Esophagus muscularis mucosa (tissue), 4 donors: ENCODE data around the gene STAT4. TPM values are rescaled to one million over a fixed set of nuclear protein-coding genes. Genes with fewer than 3 reads are reported as not detected.
"Not testable (repeated sequence)": the region's sequence is repeated elsewhere in the genome, so short reads cannot be mapped to it uniquely, and the experiment has no call there.

ENCODE experiments used
- DNase-seq: peaks from one replicate; pipeline ENCODE4 v3.0.0-alpha.2; 2017; ENCODE audit errors: extremely low spot score
- H3K27ac ChIP-seq, 4 donors: fragments of 200-600 bp; sonication (generic); replicated peaks in 1 of 4; 1 replicate in 3 of 4; 2 replicates in 1 of 4; pipeline ENCODE4 v1.5.1; 2016 to 2019; ENCODE audit warnings: mild to moderate bottlenecking in 1 of 4
- H3K27me3 ChIP-seq, 4 donors: fragments of 200-600 bp; sonication (generic); one replicate each; pipeline versions ENCODE4 v1.5.1 to v1.6.0; 2016 to 2019
- H3K36me3 ChIP-seq, 4 donors: fragments of 200-600 bp; sonication (generic); one replicate each; pipeline ENCODE4 v1.5.1; 2016 to 2019
- H3K4me1 ChIP-seq, 4 donors: fragments of 200-600 bp; sonication (generic); one replicate each; pipeline ENCODE4 v1.5.1; 2016 to 2019
- H3K4me3 ChIP-seq, 4 donors: fragments of 200-600 bp; sonication (generic); 1 replicate in 2 of 4; 2 replicates in 2 of 4; pipeline ENCODE4 v1.5.1; 2016 to 2019; ENCODE audit warnings: mild to moderate bottlenecking in 4 of 4, moderate library complexity in 1 of 4
- H3K9me3 ChIP-seq, 4 donors: fragments of 200-600 bp; sonication (generic); 1 replicate in 3 of 4; 2 replicates in 1 of 4; pipeline ENCODE4 v1.5.1; 2016 to 2019
- EP300 ChIP-seq: sonication (generic); formaldehyde crosslinking; IDR thresholded peaks from one replicate; pipeline ENCODE4 v1.6.1; 2017; ENCODE audit warnings: antibody characterized with exemption
- POLR2A ChIP-seq: fragments of 450-650 bp; IDR thresholded peaks from one replicate; pipeline ENCODE4 v1.6.1; 2017; ENCODE audit warnings: antibody characterized with exemption, moderate library complexity, mild to moderate bottlenecking, low read depth
- POLR2AphosphoS5 ChIP-seq, 2 donors: sonication (generic); formaldehyde crosslinking; IDR thresholded peaks; one replicate each; pipeline ENCODE4 v1.6.1; 2017; ENCODE audit warnings: antibody characterized with exemption in 2 of 2
- WGBS: methylation state at CpG from one replicate; pipeline ENCODE4 v1.1.5; 2018; 5-methylcytosine and 5-hydroxymethylcytosine counted together
- intact Hi-C: fragments of 100-400 bp; cut with DNase I; formaldehyde crosslinking; loops from one replicate; pipeline ENCODE4 v1.15.1; 2023
- total RNA-seq, 4 donors: library from RNA; depleted of rRNA; stranded (reverse); fragments of >200 nt; gene quantifications; one replicate each; pipeline versions ENCODE4 v1.1.0 to v1.2.1, GENCODE V29; 2016
- TF ChIP-seq, protein P1 (sequence below), 3 experiments: fragments of 200-600 bp in 2 of 3; fragments of 450-650 bp in 1 of 3; sonication (generic) in 2 of 3; IDR thresholded peaks; one replicate each; pipeline ENCODE4 v1.5.1; 2017 to 2019; ENCODE audit warnings: antibody characterized with exemption in 3 of 3, mild to moderate bottlenecking in 2 of 3, moderate library complexity in 1 of 3

The STAT4 gene
- total RNA-seq, 4 donors from 2014 or later, result 0.26 to 5.4 (median 2.4) TPM

DNA sequence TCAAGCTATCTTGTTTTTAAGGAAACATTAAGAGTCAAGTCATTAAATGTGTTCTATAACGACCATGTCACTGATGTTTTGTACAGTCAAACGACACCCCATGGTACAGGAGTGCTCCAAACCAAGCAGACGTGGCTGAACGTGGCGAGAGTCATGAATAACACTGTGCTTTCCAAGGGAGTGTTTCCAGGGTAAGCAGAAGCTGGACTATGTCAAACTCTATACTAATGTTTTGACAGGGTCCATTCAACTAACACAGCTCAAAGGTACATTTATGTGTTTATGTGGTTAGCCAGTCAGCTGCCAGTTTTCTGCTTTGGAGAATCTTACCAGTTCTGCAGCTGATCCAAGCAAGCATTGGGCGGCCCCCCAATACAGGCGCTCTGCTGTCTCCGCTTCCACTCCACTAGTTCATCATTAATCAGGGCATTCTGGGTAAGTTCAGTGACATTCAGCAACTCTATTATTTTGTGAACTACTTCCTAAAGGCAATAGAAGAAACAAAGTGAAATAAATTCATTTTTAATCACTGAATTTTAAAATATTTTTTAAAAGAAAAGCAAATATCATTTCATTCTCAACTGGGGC is 153.2 kb downstream of the STAT4 start:
- peaks cover 68 to 100% (median 83%) of the 10 kb centered on the region in 4 donors for H3K36me3 ChIP-seq
- TF ChIP-seq POLR2AphosphoS5 (IDR thresholded peaks at IDR 0.05), result peak; percentile 33 to 42
- TF ChIP-seq, protein P1, sequence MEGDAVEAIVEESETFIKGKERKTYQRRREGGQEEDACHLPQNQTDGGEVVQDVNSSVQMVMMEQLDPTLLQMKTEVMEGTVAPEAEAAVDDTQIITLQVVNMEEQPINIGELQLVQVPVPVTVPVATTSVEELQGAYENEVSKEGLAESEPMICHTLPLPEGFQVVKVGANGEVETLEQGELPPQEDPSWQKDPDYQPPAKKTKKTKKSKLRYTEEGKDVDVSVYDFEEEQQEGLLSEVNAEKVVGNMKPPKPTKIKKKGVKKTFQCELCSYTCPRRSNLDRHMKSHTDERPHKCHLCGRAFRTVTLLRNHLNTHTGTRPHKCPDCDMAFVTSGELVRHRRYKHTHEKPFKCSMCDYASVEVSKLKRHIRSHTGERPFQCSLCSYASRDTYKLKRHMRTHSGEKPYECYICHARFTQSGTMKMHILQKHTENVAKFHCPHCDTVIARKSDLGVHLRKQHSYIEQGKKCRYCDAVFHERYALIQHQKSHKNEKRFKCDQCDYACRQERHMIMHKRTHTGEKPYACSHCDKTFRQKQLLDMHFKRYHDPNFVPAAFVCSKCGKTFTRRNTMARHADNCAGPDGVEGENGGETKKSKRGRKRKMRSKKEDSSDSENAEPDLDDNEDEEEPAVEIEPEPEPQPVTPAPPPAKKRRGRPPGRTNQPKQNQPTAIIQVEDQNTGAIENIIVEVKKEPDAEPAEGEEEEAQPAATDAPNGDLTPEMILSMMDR (IDR thresholded peaks at IDR 0.05), result no peak
- H3K27ac ChIP-seq, result peak overlapping the region in 1 of 4 donors; percentile 11
- WGBS, result 31% methylated on average over 8 of the region's 8 CpGs
- no peak overlapping the region for H3K4me3 ChIP-seq
- H3K9me3 ChIP-seq, result no peaks in the 10 kb centered on the region
- no peak for DNase-seq
- no peaks in the 10 kb centered on the region for H3K27me3 ChIP-seq
- peaks cover 0 to 15% (median 8%) of the 10 kb centered on the region in 4 donors for H3K4me1 ChIP-seq
- intact Hi-C loops, result no loop called here

DNA sequence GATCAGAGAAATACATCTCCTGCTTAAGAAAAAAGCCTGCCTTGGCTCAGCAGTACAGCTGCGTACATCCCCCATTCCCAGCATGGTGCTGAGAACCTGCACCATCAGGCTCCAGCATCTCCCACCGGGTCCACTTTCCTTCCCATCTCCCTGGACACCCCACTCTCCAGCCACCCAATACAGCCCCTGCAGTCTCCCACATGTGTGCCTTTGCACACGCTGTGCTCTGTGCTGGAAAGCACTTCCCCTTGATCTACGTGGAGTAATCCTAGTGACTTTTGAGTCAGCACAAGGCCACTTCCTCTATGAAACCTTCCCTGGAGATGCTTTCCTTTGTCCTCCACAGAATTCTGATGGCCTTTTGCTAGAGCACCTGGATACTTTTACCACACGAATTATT is 153.8 kb downstream of the STAT4 start:
- H3K4me1 ChIP-seq, result peaks cover 0 to 15% (median 8%) of the 10 kb centered on the region in 4 donors
- DNase-seq, result no peak

DNA sequence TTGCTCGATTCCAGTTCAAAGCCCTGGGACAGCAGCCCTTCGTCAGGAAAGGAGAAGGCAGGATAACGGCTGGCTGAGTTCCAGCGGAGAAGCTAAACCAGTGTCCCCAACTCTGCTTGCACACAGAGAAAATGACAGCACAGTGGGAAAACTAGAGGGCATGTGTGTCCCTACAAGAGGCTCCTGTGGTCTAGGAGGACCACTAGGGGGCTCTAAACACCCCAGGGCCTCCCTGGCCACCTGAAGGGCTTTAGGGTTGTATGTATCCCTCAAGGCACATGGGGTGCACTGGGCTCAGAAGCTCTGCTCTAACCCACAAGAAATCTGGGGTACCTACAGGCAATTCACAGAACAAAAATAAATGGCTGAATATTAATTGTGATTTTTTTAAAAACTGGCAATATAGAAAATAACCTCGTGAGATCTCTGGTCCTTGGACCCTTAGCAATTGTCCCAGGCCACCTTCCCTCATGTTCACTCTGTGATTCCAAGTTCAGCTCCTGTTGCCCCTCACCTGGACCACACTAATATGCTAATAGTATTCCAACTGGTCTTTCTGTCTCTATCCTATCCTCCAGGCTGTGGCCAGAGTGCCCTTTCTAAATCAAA is 154.4 kb downstream of the STAT4 start:
- no peak for DNase-seq
- no peaks in the 10 kb centered on the region for H3K9me3 ChIP-seq
- no peaks in the 10 kb centered on the region for H3K27me3 ChIP-seq
- WGBS, result 93% methylated on average over 5 of the region's 5 CpGs
- H3K4me3 ChIP-seq, result no peak overlapping the region
- intact Hi-C loops, result no loop called here
- peaks cover 64 to 100% (median 82%) of the 10 kb centered on the region in 4 donors for H3K36me3 ChIP-seq
- TF ChIP-seq POLR2AphosphoS5 (IDR thresholded peaks at IDR 0.05), result no peak
- TF ChIP-seq, protein P1 (IDR thresholded peaks at IDR 0.05), result peak in 2 of 3 experiments; percentile 32 to 54
- no peak overlapping the region for H3K27ac ChIP-seq
- H3K4me1 ChIP-seq, result peaks cover 0 to 15% (median 8%) of the 10 kb centered on the region in 4 donors

More for the DNA sequence above, 153.8 kb downstream of the STAT4 start:
- WGBS, result 81% methylated on average over 5 of the region's 5 CpGs
- Histone ChIP-seq H3K27me3 (no peaks in the 10 kb centered on the region), H3K9me3 (no peaks in the 10 kb centered on the region), H3K27ac (peak overlapping the region in 1 of 4 donors; percentile 11), H3K36me3 (peaks cover 61 to 100% (median 82%) of the 10 kb centered on the region in 4 donors), H3K4me3 (no peak overlapping the region)
- intact Hi-C loops, result no loop called here
- TF ChIP-seq POLR2A (no peak), POLR2AphosphoS5 (IDR thresholded peaks at IDR 0.05) (no peak), EP300 (no peak)
- TF ChIP-seq, protein P1 (IDR thresholded peaks at IDR 0.05), result no peak

DNA sequence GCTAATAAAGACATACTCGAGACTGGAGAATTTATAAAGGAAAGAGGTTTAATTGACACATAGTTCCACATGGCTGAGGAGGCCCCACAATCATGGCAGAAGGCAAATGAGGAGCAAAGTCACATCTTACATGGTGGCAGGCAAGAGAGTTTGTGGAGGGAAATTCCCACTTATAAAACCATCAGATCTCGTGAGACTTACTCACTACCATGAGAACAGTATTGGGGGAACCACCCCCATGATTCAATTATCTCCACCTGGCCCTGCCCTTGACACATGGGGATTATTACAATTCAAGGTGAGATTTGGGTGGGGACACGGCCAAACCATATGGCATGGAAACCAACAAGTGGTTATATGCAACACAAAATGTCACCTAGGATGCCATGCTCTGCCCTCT is 155.5 kb downstream of the STAT4 start:
- intact Hi-C loops, H3K9me3 ChIP-seq, H3K4me3 ChIP-seq: not testable (repeated sequence)

DNA sequence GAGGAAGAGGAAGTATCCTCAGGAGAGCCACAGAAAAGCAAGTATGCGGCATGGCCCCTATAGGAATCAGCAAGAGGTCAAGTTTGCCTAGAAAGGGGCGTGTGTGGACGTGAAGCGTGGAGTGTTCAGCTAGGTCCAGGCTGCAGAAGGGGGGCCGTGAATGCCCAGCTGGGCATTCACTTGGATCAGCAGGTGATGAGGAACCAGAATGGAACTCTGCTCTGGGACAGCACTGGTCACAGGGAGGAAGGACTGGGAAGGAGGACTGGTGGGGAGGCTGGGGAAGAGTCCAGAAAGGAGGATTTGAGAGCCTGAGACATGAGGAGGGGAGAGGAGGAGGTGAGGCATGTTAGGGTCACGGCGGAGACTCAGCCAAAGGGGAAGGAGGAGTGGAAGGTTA is 156.6 kb downstream of the STAT4 start:
- intact Hi-C loops, result no loop called here

More for the DNA sequence above, 155.5 kb downstream of the STAT4 start:
- not testable (repeated sequence) for H3K27ac ChIP-seq, H3K27me3 ChIP-seq, DNase-seq
- 70% methylated on average over 3 of the region's 3 CpGs for WGBS
- Histone ChIP-seq H3K4me1 (peaks cover 0 to 15% (median 8%) of the 10 kb centered on the region in 4 donors), H3K36me3 (peaks cover 70 to 100% (median 84%) of the 10 kb centered on the region in 4 donors)

More for the DNA sequence above, 156.6 kb downstream of the STAT4 start:
- no peaks in the 10 kb centered on the region for H3K27me3 ChIP-seq
- H3K4me1 ChIP-seq, result peaks cover 0 to 15% (median 8%) of the 10 kb centered on the region in 4 donors
- WGBS, result 90% methylated on average over 7 of the region's 7 CpGs
- peaks cover 69 to 100% (median 86%) of the 10 kb centered on the region in 4 donors for H3K36me3 ChIP-seq
- DNase-seq, result no peak
- H3K9me3 ChIP-seq, result no peaks in the 10 kb centered on the region
- TF ChIP-seq, protein P1 (IDR thresholded peaks at IDR 0.05), result no peak
- no peak for TF ChIP-seq POLR2AphosphoS5 (IDR thresholded peaks at IDR 0.05)
- no peak overlapping the region for H3K4me3 ChIP-seq
- H3K27ac ChIP-seq, result no peak overlapping the region
